K562 (cell line): ENCODE data around the gene MYB. TPM values are rescaled to one million over a fixed set of nuclear protein-coding genes. Genes with fewer than 3 reads are reported as not detected.

Experiments
- CBFA2T2 ChIP-seq: fragments of 450-650 bp; conservative IDR thresholded peaks from 2 replicates; pipeline ENCODE4 v1.6.1; 2017; ENCODE audit warnings: mild to moderate bottlenecking
- CHD7 ChIP-seq: fragments of 200-600 bp; sonication (generic); IDR thresholded peaks from one replicate; pipeline ENCODE4 v1.6.1; 2012; ENCODE audit warnings: mild to moderate bottlenecking, low read depth, low read length, inconsistent platforms
- CUX1 ChIP-seq: fragments of 200-800 bp; sonication (Bioruptor generic); IDR thresholded peaks from 2 replicates; pipeline ENCODE4 v1.6.1; 2016; ENCODE audit warnings: missing genetic modification characterization, missing compliant biosample characterization
- GTF2B ChIP-seq: IDR thresholded peaks from 2 replicates; pipeline ENCODE4 v1.6.1; 2011; ENCODE audit not compliant: insufficient read length; ENCODE audit errors: extremely low read depth
- MCM3 ChIP-seq: fragments of 450-650 bp; IDR thresholded peaks from 2 replicates; pipeline ENCODE4 v1.6.1; 2016
- MTA2 ChIP-seq: fragments of 450-650 bp; IDR thresholded peaks from 2 replicates; pipeline ENCODE4 v1.6.1; 2016; ENCODE audit warnings: low read depth
- TEAD1 ChIP-seq, 2 experiments: fragments of 450-650 bp in 1 of 2; sonication (generic) in 1 of 2; formaldehyde crosslinking; IDR thresholded peaks; 2 replicates each; pipeline versions ENCODE4 v1.4.0 to v1.8.0; 2020 to 2022; ENCODE audit warnings: mild to moderate bottlenecking in 2 of 2, missing genetic modification reagents in 1 of 2
- TRIM24 ChIP-seq, 2 experiments: fragments of 450-650 bp; IDR thresholded peaks; 2 replicates each; pipeline ENCODE4 v1.6.1; 2016
- ZFP1 ChIP-seq: fragments of 450-650 bp; formaldehyde crosslinking; IDR thresholded peaks from 2 replicates; pipeline ENCODE4 v1.4.0; 2020; ENCODE audit warnings: mild to moderate bottlenecking, mixed read lengths
- ZKSCAN1 ChIP-seq: fragments of 150-350 bp; IDR thresholded peaks from 2 replicates; pipeline ENCODE4 v1.6.1; 2016; ENCODE audit warnings: low read depth, low read length
- polyA plus RNA-seq, 8 experiments: library from polyadenylated mRNA; depleted of rRNA in 4 of 8; stranded (reverse) in 5 of 8; unstranded in 3 of 8; fragments of >200 nt; fragmentation: Nextera tagmentation in 2 of 8; fragmentation: Illumina TruSeq in 1 of 8; extraction: Ambion mirVana in 2 of 8; extraction: Trizol in 1 of 8; gene quantifications; 2 replicates each; pipeline versions ENCODE4 v1.2.1 to v1.2.3, GENCODE V29; 2011 to 2014; ENCODE audit warnings: inconsistent platforms in 1 of 8, missing spikeins in 1 of 8
- total RNA-seq, 7 experiments: library from RNA; depleted of rRNA in 6 of 7; stranded (reverse); fragments of >200 nt in 6 of 7; fragmentation: Illumina TruSeq in 2 of 7; extraction: Trizol in 2 of 7; gene quantifications; 2 replicates each; pipeline versions ENCODE4 v1.2.1 to v1.2.3, GENCODE V29; 2011 to 2021; ENCODE audit warnings: low replicate concordance in 1 of 7

MYB gene
- total and polyA plus RNA-seq, 9 of the 15 experiments (the other 6 are each of a cell fraction or from before 2014, with no cell fraction given) = 35.8 to 218 (median 140) TPM

GRCh38 chr6:135191508-135192255 is 10.6 kb downstream of the MYB start (continued):
- TF ChIP-seq CHD7 (no peak), TRIM24 (IDR thresholded peaks at IDR 0.05) (peak; percentile 42 to 58; a peak in 3 of 4 replicates), MTA2 (peak; percentile 60), MCM3 (no peak), ZFP1 (no peak), TEAD1 (CRISPR knock-in tag; IDR thresholded peaks at IDR 0.05) (0 out of 4 replicates have a peak, but pooled peaks of 1 of the 2 experiments have one; percentile 11), CUX1 (peak; percentile 32; the same call in 1 of the 2 replicates), GTF2B (no peak), ZKSCAN1 (0 out of 2 replicates have a peak, but pooled peaks have one; percentile 33), CBFA2T2 (peak; percentile 78)
